GM12873 (cell line): Measurements from ENCODE around the gene SLC36A4.

Experiments used
- CTCF ChIP-seq: IDR thresholded peaks from 2 replicates; pipeline ENCODE4 v1.5.1; 2012; ENCODE audit warnings: low read depth, mild to moderate bottlenecking, moderate library complexity, low read length, control low read depth; ENCODE audit not compliant: insufficient read depth; ENCODE audit errors: missing control alignments

SLC36A4 gene

GRCh38 chr11:93225662-93226061 is 27.9 kb upstream of the SLC36A4 start:
- peak; percentile 23 for TF ChIP-seq CTCF

GRCh38 chr11:93221539-93221938 is 23.7 kb upstream of the SLC36A4 start:
- TF ChIP-seq CTCF, result no peak

DNA sequence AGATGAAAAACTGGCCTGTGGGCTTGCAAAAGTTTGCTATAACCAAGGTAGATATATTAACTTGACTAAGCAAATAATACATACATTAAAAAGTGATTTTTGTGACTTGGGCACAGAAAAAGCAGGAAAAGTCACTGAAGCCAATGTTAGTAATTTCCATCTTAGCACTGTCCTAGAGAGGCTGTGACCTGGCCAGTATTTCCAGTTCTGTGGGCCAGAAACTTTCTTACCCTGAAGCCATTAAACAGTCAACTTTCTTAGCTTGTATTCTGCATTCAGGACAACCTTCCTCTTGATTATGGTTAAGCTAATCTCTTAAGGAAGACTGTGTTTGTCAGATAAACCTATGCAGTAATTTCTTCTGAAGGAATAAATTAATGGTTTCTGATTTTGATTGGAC is 22.3 kb upstream of the SLC36A4 start:
- TF ChIP-seq CTCF, result no peak

- no peak for TF ChIP-seq CTCF
Observed at GRCh38 chr11:93219440-93219839, 21.6 kb upstream of the SLC36A4 start.

- no peak for TF ChIP-seq CTCF
Observed at GRCh38 chr11:93216511-93217101, 18.8 kb upstream of the SLC36A4 start.

- no peak for TF ChIP-seq CTCF
Observed at GRCh38 chr11:93213622-93214021, 15.8 kb upstream of the SLC36A4 start.

DNA sequence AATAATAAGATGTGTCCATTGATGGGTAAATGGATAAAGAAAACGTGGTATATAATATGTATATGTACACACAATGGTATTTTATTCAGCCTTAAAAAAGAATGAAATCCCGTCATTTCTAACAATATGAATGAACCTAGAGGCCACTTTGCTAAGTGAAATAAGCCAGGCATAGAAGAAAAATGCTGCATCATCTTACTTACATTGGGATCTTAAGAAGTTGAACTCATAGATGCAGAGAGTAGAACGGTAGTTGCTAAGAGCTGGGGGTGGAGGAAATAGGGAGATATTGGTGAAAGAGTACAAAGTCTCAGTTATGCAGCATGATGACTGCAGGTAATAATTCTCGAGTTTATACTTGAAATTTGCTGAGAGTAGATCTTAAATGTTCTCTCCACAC is 14.3 kb upstream of the SLC36A4 start:
- TF ChIP-seq CTCF, result no peak
